ENCODE data around the gene PNMA6E. TPM values are rescaled to one million over a fixed set of nuclear protein-coding genes. Genes with fewer than 3 reads are reported as not detected.

PNMA6E gene
- total and polyA plus RNA-seq, 2 of the 13 experiments (the other 11 are each of a cell fraction or from before 2014, with no cell fraction given): not detected

GRCh38 chrX:153372949-153373348 is 28.2 kb downstream of the PNMA6E start:
- Histone ChIP-seq H3K4me3 (replicated peaks in 1 of 3; ENCODE audit: insufficient read depth in 1 of 3, low read depth in 2 of 3, low read length in 3 of 3) (no peak overlapping the region), H3K4me2 (ENCODE audit: low read depth, low read length) (no peak overlapping the region), H4K20me1 (ENCODE audit: insufficient read depth, low read length) (no peaks in the 10 kb centered on the region), H3K4me1 (ENCODE audit: insufficient read depth, low read length) (no peaks in the 10 kb centered on the region), H3K79me2 (ENCODE audit: insufficient read depth, low read length) (no peaks in the 10 kb centered on the region), H3K9me3 (ENCODE audit: low read length) (no peaks in the 10 kb centered on the region), H3K9ac (ENCODE audit: insufficient read depth, low read depth, low read length) (no peak overlapping the region), H3K36me3 (replicated peaks in 1 of 2; ENCODE audit: control insufficient read depth in 1 of 2, insufficient read depth in 2 of 2, low read length in 2 of 2) (no peaks in the 10 kb centered on the region), H2AFZ (ENCODE audit: low read length) (no peak overlapping the region), H3K27ac (ENCODE audit: extremely low read length, insufficient read depth, low read length) (no peak overlapping the region), H3K27me3 (ENCODE audit: control insufficient read depth in 1 of 2, insufficient read depth in 2 of 2, low read length in 2 of 2) (no peaks in the 10 kb centered on the region)
- ChIA-PET CTCF (ENCODE audit: low intra/inter-chr PET ratio, low total read pairs) (no interaction called here), POLR2A (interaction anchor here (0.7 kb wide), 1 partner anchor 38 kb away, joined by 4 read pairs; no protein-coding TSS in a partner anchor)
- DNase-seq (ENCODE audit: low spot score) (no peak), FAIRE-seq (no peak), ATAC-seq (no peak)
- intact Hi-C loops (cut with micrococcal nuclease; ENCODE audit: unreplicated experiment): no loop called here
- TF ChIP-seq ZBTB25 (CRISPR knock-in tag; IDR thresholded peaks at IDR 0.05): no peak
- TF ChIP-seq RNF2 (conservative IDR thresholded peaks at IDR 0.05; ENCODE audit: low read depth): no peak
- no peak for TF ChIP-seq NR2C2 (CRISPR knock-in tag; IDR thresholded peaks at IDR 0.05; ENCODE audit: borderline replicate concordance)
- TF ChIP-seq CREB1 (IDR thresholded peaks at IDR 0.05): no peak
- no peak for TF ChIP-seq CREB1 (CRISPR knock-in tag; IDR thresholded peaks at IDR 0.05)
- TF ChIP-seq HNF1A (IDR thresholded peaks at IDR 0.05; ENCODE audit: low read depth): no peak
- TF ChIP-seq HNF1A (CRISPR knock-in tag; IDR thresholded peaks at IDR 0.05; ENCODE audit: borderline replicate concordance): no peak
- in situ Hi-C loops (cut with HindIII; ENCODE audit: extremely low pct_ligation_motif_present, low pct_unique_long_range_greater_than_20kb): no loop called here
- no TSS peak for BruUV-seq (replicated peaks)

Data from HepG2 (cell line).